ENCODE results near the gene KDELR3.

Gene KDELR3

DNA sequence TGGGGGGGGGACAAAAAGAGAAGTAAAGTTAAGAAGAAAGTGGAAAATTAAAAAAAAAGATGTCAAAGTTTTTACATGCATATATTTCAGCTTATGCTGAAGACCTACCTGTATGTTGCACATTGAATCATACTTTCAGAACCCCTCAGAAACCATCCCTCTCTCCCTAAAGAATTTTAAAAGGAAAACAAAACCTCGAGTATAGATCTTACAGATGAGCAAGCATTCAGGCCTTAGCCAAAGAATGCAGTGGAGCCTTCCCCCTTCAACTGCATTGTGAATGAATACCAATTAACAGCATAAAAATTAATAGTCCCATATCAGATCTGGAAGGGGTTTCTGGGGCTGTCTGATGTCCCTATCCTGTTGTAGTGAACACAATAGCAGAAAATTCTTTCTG is 16.3 kb downstream of the KDELR3 start:
- DNase-seq = no peak

DNA sequence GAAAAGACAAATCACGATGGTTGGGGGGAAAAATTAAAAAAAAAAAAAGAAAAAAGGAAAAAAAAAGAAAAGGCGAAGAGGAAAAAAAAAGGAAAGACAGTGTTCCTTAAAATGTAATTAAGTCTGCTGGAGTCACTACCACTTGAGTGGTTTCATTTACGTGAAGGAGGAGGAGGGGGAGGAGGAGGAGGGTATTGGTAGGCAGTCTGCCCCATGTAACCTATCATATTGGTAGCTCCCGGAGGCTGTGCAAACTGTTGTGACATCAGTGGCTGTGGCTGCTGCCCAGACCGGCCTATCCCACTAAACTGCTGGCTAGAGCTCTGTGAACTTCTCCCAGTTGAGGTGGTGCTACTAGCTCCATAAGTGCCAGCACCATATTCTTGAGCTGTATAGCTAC is 17.9 kb downstream of the KDELR3 start:
- no peak for DNase-seq

GRCh38 chr22:38487946-38488345 is 20.1 kb downstream of the KDELR3 start:
- no peak for DNase-seq

GRCh38 chr22:38489142-38489541 is 21.2 kb downstream of the KDELR3 start:
- DNase-seq = no peak

DNA sequence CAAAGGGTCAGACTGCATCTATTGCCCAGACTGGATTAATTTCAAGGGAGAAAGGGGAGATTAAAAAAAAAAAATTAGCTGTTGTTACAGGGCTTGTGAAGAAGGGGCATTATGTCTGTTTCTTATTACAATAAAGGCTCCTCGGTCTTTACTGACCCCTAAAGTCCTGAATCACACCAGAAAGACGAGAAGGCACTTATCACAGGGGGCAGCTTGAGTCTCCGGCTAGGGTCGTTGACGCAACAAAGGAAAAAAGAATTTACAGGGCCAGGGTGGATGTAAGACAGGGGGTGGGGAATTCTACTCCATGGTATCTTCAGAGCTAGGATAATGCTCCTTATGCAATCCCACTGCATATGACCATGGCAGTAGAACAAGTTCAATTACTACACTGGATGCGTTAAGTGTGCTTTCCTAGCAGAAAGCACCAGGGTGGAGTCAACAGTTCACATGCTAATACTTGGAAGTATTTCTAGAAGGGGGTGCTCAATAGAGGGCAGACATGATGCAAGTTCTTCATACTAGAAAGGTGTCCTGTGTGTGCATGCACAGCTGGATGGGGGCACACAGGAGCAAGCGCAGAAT is 21.8 kb downstream of the KDELR3 start:
- DNase-seq = no peak

DNA sequence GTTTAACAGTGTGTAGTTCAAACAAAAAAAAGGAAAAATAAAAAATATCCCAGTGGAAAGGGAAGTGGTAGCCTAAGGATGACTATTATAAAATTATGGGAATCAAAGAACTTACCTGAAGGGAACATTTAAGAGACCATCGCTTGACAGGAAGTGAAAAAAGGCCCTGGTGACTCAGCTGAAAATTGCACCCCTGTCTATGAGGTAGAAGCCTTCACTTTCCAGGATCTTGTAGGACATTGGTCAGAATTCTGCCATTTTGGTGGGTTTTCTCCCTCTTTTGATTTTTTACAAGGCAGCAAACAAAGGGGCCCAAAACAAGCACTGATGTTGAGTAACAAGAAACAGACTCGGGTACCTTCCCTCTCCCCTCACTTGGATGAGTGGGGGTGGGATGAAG is 22.6 kb downstream of the KDELR3 start:
- DNase-seq = no peak

DNA sequence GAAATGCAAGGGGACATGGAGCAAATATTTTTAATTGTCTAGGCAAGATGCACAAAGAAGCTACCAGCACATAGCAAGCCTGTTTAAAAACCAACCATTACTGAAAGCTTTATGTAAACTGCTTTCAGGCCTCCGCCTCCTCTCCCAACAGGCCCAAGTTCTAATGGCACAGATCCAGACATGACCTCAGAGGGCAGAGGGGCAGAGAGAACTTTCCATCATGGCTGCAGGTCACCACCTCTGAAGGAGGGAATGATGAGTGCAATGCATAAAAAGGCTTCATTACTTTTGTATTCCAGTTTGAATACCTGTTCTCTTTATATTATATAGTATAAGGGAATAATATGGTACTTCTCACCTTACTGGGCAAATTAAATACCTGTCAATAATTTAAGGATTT is 23.0 kb downstream of the KDELR3 start:
- no peak for DNase-seq

DNA sequence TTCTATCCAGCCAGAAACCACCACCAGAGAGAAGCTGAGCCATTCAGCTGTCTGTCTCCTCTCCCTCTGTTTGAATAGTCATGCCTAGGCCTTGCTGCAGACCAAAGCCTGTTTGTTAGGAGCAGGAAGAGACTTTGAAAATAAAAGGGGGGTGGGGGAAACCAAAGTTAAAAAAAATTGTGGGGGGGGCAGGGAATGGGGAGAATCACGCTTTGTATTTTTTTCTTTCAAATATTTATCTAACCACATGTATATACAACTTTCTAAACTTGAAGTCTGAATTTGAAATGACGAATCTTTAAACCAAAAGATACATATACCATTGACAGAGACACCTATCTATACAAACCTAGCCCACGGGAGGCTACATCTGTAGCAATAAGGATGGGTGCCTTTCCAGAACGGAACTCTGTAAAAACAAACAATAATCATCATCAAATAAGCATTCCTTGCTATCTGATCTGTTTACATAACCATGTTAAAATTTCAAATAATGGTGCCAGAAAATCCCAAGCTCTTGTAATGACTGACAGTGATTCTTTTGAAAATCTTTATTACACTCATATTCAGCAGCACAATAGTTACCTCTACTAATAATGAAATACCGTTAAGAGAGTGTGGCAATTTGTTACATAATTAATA is 23.9 kb downstream of the KDELR3 start:
- no peak for DNase-seq

- no peak for DNase-seq
Observed at GRCh38 chr22:38494498-38494897, 26.6 kb downstream of the KDELR3 start.

- no peak for DNase-seq
Observed at GRCh38 chr22:38494939-38495338, 27.0 kb downstream of the KDELR3 start.

DNA sequence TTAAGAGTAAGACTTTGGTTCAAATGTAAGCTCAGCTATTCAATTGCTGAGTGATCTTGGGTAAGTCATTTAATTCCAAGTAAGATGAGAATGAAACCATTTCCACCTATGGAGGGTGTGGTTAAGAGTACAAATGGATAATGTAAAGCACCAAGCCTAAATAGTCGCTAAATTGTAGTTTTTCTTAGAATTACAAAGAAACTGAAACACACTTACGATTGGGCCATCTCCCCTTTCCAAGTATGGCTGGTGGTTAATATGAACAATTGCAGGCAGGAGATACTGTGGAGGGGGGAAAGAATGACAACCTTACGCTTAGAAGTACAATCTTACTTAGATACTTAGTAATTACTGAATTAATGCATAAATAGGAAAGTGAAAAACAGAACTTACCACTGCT is 30.0 kb downstream of the KDELR3 start:
- no peak for DNase-seq

DNA sequence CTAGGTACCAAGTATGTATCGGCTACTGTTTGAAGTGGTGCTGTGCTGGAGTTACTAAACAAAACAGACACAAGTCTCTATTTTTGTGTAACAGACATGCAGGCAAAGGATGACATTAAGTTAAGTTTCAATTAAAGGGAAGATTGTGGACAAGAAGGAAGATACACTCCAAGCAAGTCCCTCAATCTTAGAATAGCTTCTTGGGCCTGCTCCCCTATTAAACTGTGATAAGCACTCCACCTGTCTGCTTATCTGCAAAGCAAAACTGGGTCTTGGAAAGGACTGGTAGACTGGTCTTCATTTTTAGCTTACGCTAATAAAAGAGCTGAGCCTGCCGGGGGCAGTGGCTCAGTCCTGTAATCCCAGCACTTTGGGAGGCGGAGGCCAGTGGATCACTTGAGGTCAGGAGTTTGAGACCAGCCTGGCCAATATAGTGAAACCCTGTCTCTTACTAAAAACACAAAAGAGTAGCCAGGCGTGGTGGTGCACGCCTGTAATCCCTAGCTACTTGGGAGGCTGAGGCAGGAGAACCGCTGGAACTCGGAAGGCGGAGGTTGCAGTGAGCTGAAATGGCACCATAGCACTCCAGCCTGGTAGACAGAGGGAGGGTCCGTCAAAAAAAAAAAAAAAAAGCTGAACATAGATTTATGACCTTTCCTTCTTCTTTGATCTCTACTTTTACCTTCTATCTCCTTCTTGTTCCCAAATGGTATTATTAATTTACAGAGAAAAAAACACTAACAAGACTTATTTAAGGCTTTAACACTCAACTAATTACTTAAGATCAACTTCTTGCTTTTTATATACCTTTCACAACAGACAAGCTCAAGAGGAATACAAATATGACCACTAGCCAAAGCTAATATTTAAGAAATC is 34.1 kb downstream of the KDELR3 start:
- no peak for DNase-seq

DNA sequence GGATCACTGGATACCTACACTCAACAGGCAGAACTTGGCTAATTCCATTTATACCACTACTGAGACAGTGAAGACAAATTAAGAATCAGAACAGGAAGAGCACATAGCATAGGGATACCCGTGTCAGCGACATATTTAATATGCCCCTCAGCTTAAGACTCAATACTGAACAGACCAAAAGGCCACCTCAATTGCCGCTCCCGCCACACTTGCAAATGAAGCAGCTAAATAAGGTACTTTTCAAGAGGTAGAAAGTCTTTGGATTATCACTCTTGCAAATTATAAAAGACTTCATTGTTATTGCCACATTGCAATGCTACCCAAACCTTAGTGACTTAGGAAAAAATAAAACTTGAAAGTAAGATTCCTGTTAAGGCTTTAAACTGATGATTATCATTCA is 35.1 kb downstream of the KDELR3 start:
- DNase-seq = no peak

DNA sequence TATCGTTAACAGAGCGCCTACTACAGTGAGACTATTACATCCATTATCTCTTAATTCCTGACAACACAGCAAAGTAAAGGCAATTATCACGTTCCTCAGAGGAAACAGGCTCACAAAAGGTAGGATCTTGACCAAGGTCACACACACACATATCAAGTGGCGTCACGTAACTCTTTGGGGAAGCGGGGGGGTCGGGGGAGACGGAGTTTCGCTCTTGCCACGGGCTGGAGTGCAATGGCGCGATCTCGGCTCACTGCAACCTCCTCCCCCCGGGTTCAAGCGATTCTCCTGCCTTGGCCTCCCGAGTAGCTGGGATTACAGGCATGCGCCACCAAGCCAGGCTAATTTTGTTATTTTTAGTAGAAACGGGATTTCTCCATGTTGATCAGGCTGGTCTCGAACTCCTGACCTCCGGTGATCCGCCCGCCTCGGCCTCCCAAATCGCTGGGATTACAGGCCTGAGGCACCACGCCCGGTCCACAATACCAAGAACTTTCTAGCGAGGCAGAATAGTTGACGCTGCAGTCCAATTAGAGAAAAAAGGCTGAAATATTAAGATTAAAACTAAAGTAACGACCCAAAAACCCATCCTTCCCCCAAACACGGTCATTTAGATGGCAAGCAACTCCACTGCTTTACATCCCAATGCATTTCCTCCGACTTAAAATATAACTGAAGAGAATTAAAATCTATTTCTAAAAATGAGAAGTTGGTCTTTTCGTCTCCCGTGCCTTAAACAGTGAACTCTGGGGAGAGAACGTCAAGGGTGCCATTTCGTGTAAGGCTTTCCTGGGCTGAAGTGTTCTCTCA is 37.0 kb downstream of the KDELR3 start:
- peak; percentile 62 for DNase-seq

DNA sequence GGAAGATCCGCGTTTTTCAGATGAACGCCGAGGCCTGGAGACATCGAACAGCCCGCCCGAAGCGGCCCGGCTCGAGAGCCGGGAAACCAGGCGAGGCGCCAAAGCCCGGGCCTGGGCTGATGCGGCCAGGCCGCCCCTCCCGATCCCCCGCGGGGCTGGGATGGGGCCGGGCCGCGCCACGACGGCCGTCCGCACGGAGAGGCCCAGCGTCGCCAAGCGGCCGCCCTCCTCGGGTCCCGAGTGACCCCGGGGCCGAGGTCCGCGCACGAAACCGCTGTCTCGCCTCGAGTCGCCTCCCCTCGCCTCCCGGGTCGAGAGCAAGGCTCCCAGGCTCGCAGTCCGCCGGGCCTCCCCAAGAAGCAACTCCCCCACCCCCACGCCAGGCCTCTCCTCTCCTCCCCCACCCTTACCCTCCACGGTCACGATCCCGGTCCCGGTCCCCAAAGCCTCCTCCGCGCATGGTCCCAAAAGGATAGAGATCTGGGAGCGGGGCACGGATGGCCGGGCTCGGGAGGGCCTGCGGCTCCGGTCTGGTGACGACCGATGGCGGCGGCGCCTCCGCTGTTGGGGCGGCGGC is 37.7 kb downstream of the KDELR3 start:
- peak; percentile 64 for DNase-seq

- peak; percentile 94 for DNase-seq
Observed at GRCh38 chr22:38506118-38506962, 38.4 kb downstream of the KDELR3 start, which contains the start of gene DDX17. DDX17 (minus strand) TSS chr22:38506311.

GRCh38 chr22:38510416-38510970 is 42.6 kb downstream of the KDELR3 start:
- DNase-seq = no peak

GRCh38 chr22:38513063-38513462 is 45.2 kb downstream of the KDELR3 start:
- DNase-seq = peak; percentile 23

GRCh38 chr22:38518620-38519019 is 50.7 kb downstream of the KDELR3 start:
- DNase-seq = no peak

DNA sequence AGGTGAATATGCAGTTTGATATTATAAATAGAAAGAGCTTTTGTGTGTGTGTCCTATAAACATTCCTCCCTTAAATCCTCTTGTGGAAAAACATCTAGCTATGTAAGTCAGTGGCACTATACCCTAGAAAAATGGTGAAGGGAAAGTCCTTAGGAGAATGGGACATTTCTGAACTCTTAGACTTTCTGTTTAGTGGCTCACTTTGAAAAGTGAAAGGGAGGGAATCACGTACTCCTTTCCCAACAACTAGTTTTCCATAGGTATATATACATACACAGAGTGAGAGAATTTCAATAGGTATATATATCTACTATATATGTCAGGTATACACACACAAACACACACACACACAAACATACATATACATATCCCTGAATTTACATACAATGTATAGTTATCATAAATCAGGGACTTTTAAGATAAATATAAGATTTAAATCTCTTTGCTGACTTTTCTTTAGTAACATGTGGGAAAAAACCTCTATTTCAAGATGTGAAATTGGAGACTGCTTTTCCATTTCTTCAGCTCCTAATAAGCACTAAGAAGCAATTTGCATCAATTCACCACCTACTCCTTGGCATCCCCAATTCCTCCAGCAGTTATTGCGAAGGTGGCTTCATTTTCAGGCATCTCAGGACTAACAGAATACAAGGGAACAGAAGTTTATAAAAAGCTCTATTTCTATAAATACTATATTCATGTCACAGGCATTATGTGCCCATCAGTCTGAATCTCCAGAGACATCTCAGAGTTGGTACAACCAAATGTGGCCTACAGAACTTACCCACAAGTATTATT is 51.8 kb downstream of the KDELR3 start:
- no peak for DNase-seq

- no peak for DNase-seq
Observed at GRCh38 chr22:38523029-38523428, 55.1 kb downstream of the KDELR3 start.
